Muscle of leg (tissue), 11 donors: ENCODE measurements around the gene CCDC182. TPM values are rescaled to one million over a fixed set of nuclear protein-coding genes. Genes with fewer than 3 reads are reported as not detected.

Source experiments
- DNase-seq: peaks from one replicate; pipeline ENCODE4 v3.0.0; 2013
- H3K27ac ChIP-seq: one replicate; pipeline ENCODE4 v1.5.1; 2013; ENCODE audit warnings: mild to moderate bottlenecking, low read length, control low read depth
- H3K27me3 ChIP-seq: one replicate; pipeline ENCODE4 v1.6.1; 2013; ENCODE audit warnings: low read length; ENCODE audit not compliant: control insufficient read depth, insufficient read depth
- H3K36me3 ChIP-seq: one replicate; pipeline ENCODE4 v1.6.1; 2013; ENCODE audit warnings: low read length; ENCODE audit not compliant: control insufficient read depth, insufficient read depth
- H3K4me1 ChIP-seq: one replicate; pipeline ENCODE4 v1.6.1; 2013; ENCODE audit warnings: low read length; ENCODE audit not compliant: control insufficient read depth, insufficient read depth
- H3K4me3 ChIP-seq: one replicate; pipeline ENCODE4 v1.5.1; 2013; ENCODE audit warnings: low read length, control low read depth
- H3K9me3 ChIP-seq: replicated peaks from 2 replicates; pipeline ENCODE4 v1.6.1; 2013; ENCODE audit warnings: low read depth, low read length; ENCODE audit not compliant: control insufficient read depth
- WGBS: methylation state at CpG from one replicate; pipeline ENCODE4 v1.1.5; 2013; ENCODE audit warnings: missing lambda C conversion rate; ENCODE audit not compliant: insufficient coverage; 5-methylcytosine and 5-hydroxymethylcytosine counted together
- polyA plus RNA-seq, 8 donors: library from polyadenylated mRNA; unstranded; fragments of 120-200 nt; gene quantifications; one replicate each; pipeline versions ENCODE4 v1.2.1 to v1.2.3, GENCODE V29; 2013; ENCODE audit warnings: inconsistent platforms in 1 of 8, low replicate concordance in 1 of 8; ENCODE audit not compliant: insufficient read length in 8 of 8, insufficient read depth in 1 of 8
- total RNA-seq: library from RNA; stranded (reverse); fragments of 120-200 nt; gene quantifications from one replicate; pipeline ENCODE4 v1.2.4, GENCODE V29; 2013

CCDC182 gene
- total and polyA plus RNA-seq, 9 donors: not detected

DNA sequence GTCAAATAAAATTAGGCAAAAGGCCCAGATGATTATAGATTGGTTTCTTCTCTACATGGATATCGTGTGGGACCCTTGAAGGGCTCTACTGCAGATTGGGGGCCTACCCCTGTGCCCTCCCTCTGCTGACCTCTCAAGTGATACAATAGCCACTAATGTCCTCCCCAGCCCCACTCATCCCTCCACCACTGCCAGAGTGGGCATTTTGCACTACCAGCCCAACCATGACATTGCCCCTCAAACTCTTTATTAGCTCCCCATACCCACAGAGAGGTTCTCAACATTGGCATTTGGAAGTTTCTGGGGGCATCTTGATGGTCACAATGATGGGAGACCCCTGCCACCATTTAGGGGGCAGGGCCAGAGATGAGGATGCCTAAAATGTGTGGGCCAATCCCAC, 41.8 kb downstream of the CCDC182 start:
- Histone ChIP-seq H3K36me3 (no peaks in the 10 kb centered on the region), H3K27ac (no peak overlapping the region), H3K4me1 (peaks cover 10% of the 10 kb centered on the region), H3K9me3 (no peaks in the 10 kb centered on the region), H3K27me3 (peaks cover 7% of the 10 kb centered on the region), H3K4me3 (no peak overlapping the region)
- WGBS: 100% methylated on average over 1 of the region's 1 CpG
- DNase-seq: no peak

DNA sequence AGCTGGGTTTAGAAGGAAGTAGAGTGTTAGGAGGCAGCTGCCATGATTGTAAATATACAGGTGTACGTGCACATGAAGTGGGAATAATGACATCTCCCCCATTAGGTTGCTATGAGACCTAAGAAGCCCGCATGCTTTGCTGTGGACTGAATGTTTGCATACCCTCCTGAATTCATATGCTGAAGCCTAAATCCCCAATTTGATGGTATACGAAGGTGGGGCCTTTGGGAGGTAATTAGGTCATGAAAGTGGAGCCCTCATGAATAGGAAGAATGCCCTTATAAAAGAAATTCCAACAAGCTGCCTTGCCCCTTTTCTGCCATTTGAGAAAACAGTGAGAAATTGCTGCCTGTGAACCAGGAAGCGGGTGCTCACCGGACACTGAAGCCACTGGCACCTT, 44.0 kb downstream of the CCDC182 start:
- no peak overlapping the region for H3K4me3 ChIP-seq
- no peaks in the 10 kb centered on the region for H3K36me3 ChIP-seq
- H3K9me3 ChIP-seq: no peaks in the 10 kb centered on the region
- no peak for DNase-seq
- WGBS: 79% methylated on average over 2 of the region's 5 CpGs
- no peak overlapping the region for H3K27ac ChIP-seq
- peaks cover 11% of the 10 kb centered on the region for H3K27me3 ChIP-seq
- H3K4me1 ChIP-seq: no peaks in the 10 kb centered on the region

GRCh38 chr17:57699751-57700219, 45.3 kb downstream of the CCDC182 start:
- H3K36me3 ChIP-seq: no peaks in the 10 kb centered on the region
- no peak overlapping the region for H3K4me3 ChIP-seq
- H3K27ac ChIP-seq: no peak overlapping the region
- H3K4me1 ChIP-seq: no peaks in the 10 kb centered on the region
- DNase-seq: peak; percentile 64
- 3% methylated on average over 7 of the region's 9 CpGs for WGBS
- peaks cover 11% of the 10 kb centered on the region for H3K27me3 ChIP-seq
- H3K9me3 ChIP-seq: peaks cover 2% of the 10 kb centered on the region

DNA sequence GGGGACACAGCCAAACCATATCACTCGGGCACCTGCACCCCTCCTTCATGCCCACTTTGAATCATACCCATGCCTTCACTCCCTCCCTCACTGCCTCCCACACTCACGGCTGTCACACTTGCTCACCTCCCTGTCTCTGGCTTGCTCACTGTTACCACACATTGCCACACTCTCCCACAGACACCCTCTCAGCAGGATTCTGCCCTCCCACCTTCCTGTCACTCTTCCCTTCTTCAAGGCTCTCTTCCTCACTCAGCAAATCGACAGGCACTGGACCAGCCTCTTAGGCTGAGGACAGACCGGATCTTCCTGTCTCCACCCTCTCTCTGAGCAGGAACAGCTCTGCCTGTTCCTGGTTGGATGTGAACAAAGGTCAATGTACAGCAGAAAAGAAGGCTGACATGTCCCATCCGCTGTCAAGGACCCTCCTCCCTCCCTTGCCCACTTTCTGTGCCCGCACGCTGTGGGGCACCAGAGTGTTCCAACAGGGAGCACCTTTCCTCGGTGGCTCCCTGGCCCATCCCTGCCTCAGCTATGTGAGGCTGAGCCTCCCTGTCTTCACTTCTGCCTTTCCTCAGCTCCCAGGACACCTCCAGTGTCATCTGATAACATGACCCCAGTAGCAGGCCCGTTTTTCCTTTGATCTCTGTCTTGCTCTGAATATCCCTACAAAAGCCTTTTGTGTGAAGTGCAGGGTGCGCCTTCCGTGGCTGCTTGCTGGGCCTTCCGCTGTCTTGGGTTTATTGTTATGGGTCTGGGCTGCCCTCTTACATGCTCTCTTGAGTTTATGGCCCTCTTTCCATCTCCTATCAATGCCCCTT, 47.0 kb downstream of the CCDC182 start:
- no peaks in the 10 kb centered on the region for H3K4me1 ChIP-seq
- no peak overlapping the region for H3K4me3 ChIP-seq
- no peak for DNase-seq
- H3K27ac ChIP-seq: no peak overlapping the region
- peaks cover 11% of the 10 kb centered on the region for H3K27me3 ChIP-seq
- H3K36me3 ChIP-seq: no peaks in the 10 kb centered on the region
- 48% methylated on average over 8 of the region's 12 CpGs for whole genome bisulfite sequencing
- peaks cover 2% of the 10 kb centered on the region for H3K9me3 ChIP-seq

DNA sequence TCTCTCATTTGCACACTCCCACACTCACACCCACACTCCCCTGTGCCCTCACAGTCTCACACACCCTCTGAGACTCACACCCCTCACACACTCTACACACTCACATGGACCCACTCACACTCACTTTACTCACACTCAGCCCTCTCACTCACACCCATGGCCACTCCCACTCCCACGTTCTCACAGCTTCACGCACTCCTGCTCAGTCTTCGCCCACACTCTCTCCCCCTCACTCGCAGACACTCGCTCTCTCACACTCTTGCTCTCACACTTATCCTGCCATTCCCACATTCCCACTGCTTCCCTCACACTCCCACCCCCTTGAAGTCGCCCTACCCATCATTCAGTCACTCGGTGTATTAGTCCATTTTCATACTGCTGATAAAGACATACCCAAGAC, 47.9 kb downstream of the CCDC182 start:
- 92% methylated on average over 5 of the region's 7 CpGs for WGBS
- Histone ChIP-seq H3K9me3 (peaks cover 2% of the 10 kb centered on the region), H3K4me3 (no peak overlapping the region), H3K27me3 (peaks cover 11% of the 10 kb centered on the region), H3K36me3 (no peaks in the 10 kb centered on the region), H3K27ac (no peak overlapping the region), H3K4me1 (no peaks in the 10 kb centered on the region)
- no peak for DNase-seq

DNA sequence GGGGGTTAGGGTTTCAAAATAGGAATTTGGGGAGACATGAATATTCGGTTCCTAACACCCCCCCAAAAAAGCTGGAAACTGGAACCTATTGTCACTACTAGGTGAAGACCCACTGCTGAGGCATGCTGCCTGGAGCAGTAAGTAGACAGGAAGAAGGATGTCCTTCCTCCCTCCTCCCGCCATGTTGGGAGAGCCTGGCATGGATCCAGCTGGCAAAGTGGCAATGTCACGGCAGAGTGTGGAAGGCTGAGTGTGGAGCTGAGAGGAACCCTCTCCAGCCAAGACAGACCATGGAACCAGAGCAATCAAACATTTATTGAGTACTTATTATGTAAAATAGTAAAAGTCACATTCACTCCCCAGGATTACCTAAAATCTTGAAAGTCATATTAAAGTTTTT, 49.0 kb downstream of the CCDC182 start:
- no peaks in the 10 kb centered on the region for H3K36me3 ChIP-seq
- no CpG with 5 or more reads among the region's 3 CpGs for WGBS
- no peak for DNase-seq

More for the DNA sequence above, 49.0 kb downstream of the CCDC182 start:
- Histone ChIP-seq H3K27ac (no peak overlapping the region), H3K27me3 (peaks cover 11% of the 10 kb centered on the region), H3K4me1 (no peaks in the 10 kb centered on the region), H3K9me3 (peaks cover 2% of the 10 kb centered on the region), H3K4me3 (no peak overlapping the region)

Other genes with a start within 250 kb of the CCDC182 start
- 35.7 TPM for gene MRPS23, start 104.7 kb upstream of the CCDC182 start, total RNA-seq
- gene MRPS23, start 104.7 kb upstream of the CCDC182 start, polyA plus RNA-seq: 10 to 100 TPM; 34.3 to 46.0 (median 41.0) TPM
- 13.2 TPM for gene CUEDC1, start 210.1 kb upstream of the CCDC182 start, total RNA-seq
- 10 to 100 TPM; 43.6 to 59.3 (median 52.0) TPM for gene CUEDC1, start 210.1 kb upstream of the CCDC182 start, polyA plus RNA-seq
- 39.9 TPM for gene VEZF1, start 243.0 kb upstream of the CCDC182 start, total RNA-seq
- 10 to 100 TPM; 36.7 to 54.7 (median 45.7) TPM for gene VEZF1, start 243.0 kb upstream of the CCDC182 start, polyA plus RNA-seq